HepG2 (cell line): ENCODE results near the gene CNFN. TPM values are rescaled to one million over a fixed set of nuclear protein-coding genes. Genes with fewer than 3 reads are reported as not detected.

Experiments used
- ATAC-seq: fragments of 200-7000 bp; cut with Tn5 transposase; 3 replicates; pipeline ENCODE4 v1.9.1; 2020; ENCODE audit warnings: mild to moderate bottlenecking, moderate library complexity
- BruUV-seq: library from RNA; stranded (reverse); fragments of 400-500 nt; replicated peaks from 2 replicates; lab custom pipeline; 2021; lab: Mats Ljungman, UMichigan
- CTCF ChIA-PET: fragments of 300-600 bp; formaldehyde crosslinking; extraction: SDS; loops from one replicate; lab custom pipeline; 2021; ENCODE audit warnings: low total read pairs, inconsistent platforms, low intra/inter-chr PET ratio; lab: Yijun Ruan, JAX
- POLR2A ChIA-PET: fragments of 350-600 bp; sonication (Branson Sonifier 250); formaldehyde crosslinking; loops from one replicate; lab custom pipeline; 2020; ENCODE audit warnings: antibody characterized with exemption, inconsistent platforms; lab: Yijun Ruan, JAX
- DNase-seq: peaks from one replicate; pipeline ENCODE4 v3.0.0-alpha.2; 2015; ENCODE audit warnings: low spot score
- FAIRE-seq: peaks from 3 replicates; lab custom pipeline; 2011; peaks lifted over from hg19 to GRCh38; lab: Jason Lieb, UNC
- H2AFZ ChIP-seq: one replicate; pipeline ENCODE4 v1.6.1; 2011; ENCODE audit warnings: low read length, inconsistent platforms
- H3K27ac ChIP-seq: fragments of 300-600 bp; 3 replicates; pipeline ENCODE4 v1.8.0; 2011; ENCODE audit warnings: mixed run types, mild to moderate bottlenecking, mixed read lengths, low read length, inconsistent platforms; ENCODE audit not compliant: insufficient read depth; ENCODE audit errors: extremely low read length
- H3K27me3 ChIP-seq, 2 experiments: fragments of 200-600 bp in 1 of 2; 2 replicates in 1 of 2; 3 replicates in 1 of 2; pipeline versions ENCODE4 v1.6.0 to v1.8.0; 2011; ENCODE audit warnings: low read length in 2 of 2, mild to moderate bottlenecking in 2 of 2, moderate library complexity in 2 of 2, inconsistent platforms in 1 of 2; ENCODE audit not compliant: insufficient read depth in 2 of 2, control insufficient read depth in 1 of 2
- H3K36me3 ChIP-seq, 2 experiments: fragments of 200-600 bp in 1 of 2; replicated peaks in 1 of 2; 2 replicates in 1 of 2; 3 replicates in 1 of 2; pipeline versions ENCODE4 v1.5.1 to v1.8.0; 2011; ENCODE audit warnings: low read length in 2 of 2, inconsistent platforms in 1 of 2; ENCODE audit not compliant: insufficient read depth in 2 of 2, control insufficient read depth in 1 of 2
- H3K4me1 ChIP-seq: 2 replicates; pipeline ENCODE4 v1.5.1; 2012; ENCODE audit warnings: low read length, inconsistent platforms; ENCODE audit not compliant: insufficient read depth
- H3K4me2 ChIP-seq: 2 replicates; pipeline ENCODE4 v1.6.0; 2011; ENCODE audit warnings: low read depth, low read length, inconsistent platforms
- H3K4me3 ChIP-seq, 3 experiments: fragments of 200-600 bp in 1 of 3; sonication (generic), shearing (Covaris generic) in 1 of 3; replicated peaks in 1 of 3; 2 replicates each; pipeline ENCODE4 v1.5.1; 2011 to 2016; ENCODE audit warnings: low read length in 3 of 3, inconsistent platforms in 2 of 3, low read depth in 2 of 3, mild to moderate bottlenecking in 2 of 3, control low read depth in 1 of 3, mixed read lengths in 1 of 3; ENCODE audit not compliant: insufficient read depth in 1 of 3
- H3K79me2 ChIP-seq: one replicate; pipeline ENCODE4 v1.6.1; 2011; ENCODE audit warnings: low read length, inconsistent platforms; ENCODE audit not compliant: insufficient read depth
- H3K9ac ChIP-seq: 2 replicates; pipeline ENCODE4 v1.6.0; 2011; ENCODE audit warnings: mild to moderate bottlenecking, low read depth, low read length, inconsistent platforms; ENCODE audit not compliant: insufficient read depth
- H3K9me3 ChIP-seq: 2 replicates; pipeline ENCODE4 v1.5.1; 2012; ENCODE audit warnings: mild to moderate bottlenecking, low read length
- H4K20me1 ChIP-seq: 2 replicates; pipeline ENCODE4 v1.6.0; 2011; ENCODE audit warnings: inconsistent platforms, mild to moderate bottlenecking, low read length, moderate library complexity; ENCODE audit not compliant: insufficient read depth
- BCL6 ChIP-seq: IDR thresholded peaks from 2 replicates; pipeline ENCODE4 v1.6.1; 2016; ENCODE audit warnings: missing genetic modification reagents, missing compliant biosample characterization
- KDM5B ChIP-seq: sonication (generic); formaldehyde crosslinking; IDR thresholded peaks from 2 replicates; pipeline ENCODE4 v1.4.0; 2020; ENCODE audit warnings: missing genetic modification reagents, mild to moderate bottlenecking, borderline replicate concordance
- MEIS1 ChIP-seq: sonication (generic); formaldehyde crosslinking; IDR thresholded peaks from 2 replicates; pipeline ENCODE4 v1.9.0; 2021; ENCODE audit warnings: mild to moderate bottlenecking, missing genetic modification reagents, moderate library complexity, borderline replicate concordance
- NFATC3 ChIP-seq: sonication (generic); formaldehyde crosslinking; IDR thresholded peaks from 2 replicates; pipeline ENCODE4 v1.5.1; 2020; ENCODE audit warnings: mild to moderate bottlenecking, missing genetic modification reagents
- RARA ChIP-seq: IDR thresholded peaks from 2 replicates; pipeline ENCODE4 v1.6.1; 2016; ENCODE audit warnings: missing genetic modification reagents, missing compliant biosample characterization
- REXO4 ChIP-seq: sonication (generic); formaldehyde crosslinking; IDR thresholded peaks from 2 replicates; pipeline ENCODE4 v1.8.0; 2022; ENCODE audit warnings: missing genetic modification reagents, mild to moderate bottlenecking, borderline replicate concordance
- SPEN ChIP-seq: sonication (generic); formaldehyde crosslinking; IDR thresholded peaks from 2 replicates; pipeline ENCODE4 v1.5.1; 2020; ENCODE audit warnings: low read depth, mild to moderate bottlenecking, missing genetic modification reagents
- ZNF205 ChIP-seq: IDR thresholded peaks from 2 replicates; pipeline ENCODE4 v1.6.1; 2018; ENCODE audit warnings: missing biosample characterization, missing genetic modification reagents
- ZNF296 ChIP-seq: sonication (generic); formaldehyde crosslinking; conservative IDR thresholded peaks from 2 replicates; pipeline ENCODE4 v1.5.0; 2020; ENCODE audit warnings: mild to moderate bottlenecking, missing genetic modification reagents
- ZNF503 ChIP-seq: sonication (generic); formaldehyde crosslinking; IDR thresholded peaks from 2 replicates; pipeline ENCODE4 v1.4.0; 2020; ENCODE audit warnings: missing genetic modification reagents
- ZNF710 ChIP-seq: sonication (generic); formaldehyde crosslinking; IDR thresholded peaks from 2 replicates; pipeline ENCODE4 v1.5.0; 2020; ENCODE audit warnings: mild to moderate bottlenecking, missing genetic modification reagents, borderline replicate concordance
- WGBS: methylation state at CpG from one replicate; pipeline ENCODE4 v1.1.6; 2017; ENCODE audit warnings: low lambda C conversion rate; 5-methylcytosine and 5-hydroxymethylcytosine counted together
- in situ Hi-C: cut with HindIII; loops from 2 replicates; pipeline ENCODE4 v1.10.0; 2017; ENCODE audit warnings: low pct_unique_long_range_greater_than_20kb; ENCODE audit not compliant: extremely low pct_ligation_motif_present
- intact Hi-C: fragments of 100-400 bp; cut with micrococcal nuclease; formaldehyde crosslinking; loops from one replicate; pipeline ENCODE4 v1.10.0; 2022; ENCODE audit not compliant: unreplicated experiment
- polyA plus RNA-seq, 8 experiments: library from polyadenylated mRNA; depleted of rRNA in 3 of 8; stranded (reverse) in 7 of 8; unstranded in 1 of 8; fragments of >200 nt; fragmentation: Illumina TruSeq in 4 of 8; extraction: Trizol in 4 of 8; gene quantifications; 2 replicates each; pipeline versions ENCODE4 v1.2.1 to v1.2.3, GENCODE V29; 2011 to 2016; ENCODE audit warnings: low read depth in 4 of 8, missing spikeins in 1 of 8, mixed read lengths in 1 of 8; ENCODE audit not compliant: insufficient read depth in 1 of 8
- total RNA-seq, 5 experiments: library from RNA; depleted of rRNA; stranded (reverse); fragments of >200 nt; fragmentation: Illumina TruSeq; extraction: Trizol; gene quantifications; 2 replicates each; pipeline ENCODE4 v1.2.3, GENCODE V29; 2016; ENCODE audit warnings: low read depth in 1 of 5

Gene CNFN
- total and polyA plus RNA-seq, 2 of the 13 experiments (the other 11 are each of a cell fraction or from before 2014, with no cell fraction given), result 0.35 to 1.1 TPM

GRCh38 chr19:42410371-42410770 is 20.3 kb upstream of the CNFN start:
- WGBS, result 71% methylated on average over 10 of the region's 30 CpGs
- H3K79me2 ChIP-seq, result no peaks in the 10 kb centered on the region
- no peak overlapping the region for H3K4me3 ChIP-seq
- DNase-seq (no peak), FAIRE-seq (no peak)
- no peaks in the 10 kb centered on the region for H3K9me3 ChIP-seq
- H3K36me3 ChIP-seq, result no peaks in the 10 kb centered on the region
- intact Hi-C loops (no loop called here), in situ Hi-C loops (no loop called here)
- no peaks in the 10 kb centered on the region for H4K20me1 ChIP-seq
- no peak overlapping the region for H3K27ac ChIP-seq
- TF ChIP-seq ZNF205 (CRISPR knock-in tag), result no peak
- TF ChIP-seq NFATC3, result no peak
- TF ChIP-seq, all 625 proteins: peak for 0
- CTCF ChIA-PET, result no interaction called here
- POLR2A ChIA-PET, result no interaction called here
- Histone ChIP-seq H3K9ac (no peak overlapping the region), H3K4me1 (peaks cover 12% of the 10 kb centered on the region), H3K4me2 (no peak overlapping the region), H2AFZ (no peak overlapping the region), H3K27me3 (peaks cover 10 to 58% of the 10 kb centered on the region in 2 experiments)
- no peak for ATAC-seq
- no TSS peak for BruUV-seq

- no TSS peak for BruUV-seq
- Histone ChIP-seq H3K27me3 (peaks cover 10 to 56% of the 10 kb centered on the region in 2 experiments), H3K4me1 (peaks cover 12% of the 10 kb centered on the region), H3K9me3 (no peaks in the 10 kb centered on the region), H3K4me2 (no peak overlapping the region), H4K20me1 (no peaks in the 10 kb centered on the region), H3K36me3 (no peaks in the 10 kb centered on the region), H3K4me3 (no peak overlapping the region), H2AFZ (no peak overlapping the region), H3K79me2 (no peaks in the 10 kb centered on the region), H3K27ac (no peak overlapping the region), H3K9ac (no peak overlapping the region)
- DNase-seq (no peak), ATAC-seq (no peak; the same call in 1 of the 3 replicates), FAIRE-seq (no peak)
- in situ Hi-C loops (no loop called here), intact Hi-C loops (no loop called here)
- TF ChIP-seq KDM5B (CRISPR knock-in tag) (no peak), SPEN (CRISPR knock-in tag) (no peak), REXO4 (CRISPR knock-in tag) (no peak), ZNF503 (CRISPR knock-in tag) (no peak), ZNF296 (no peak), RARA (CRISPR knock-in tag) (peak; percentile 60), BCL6 (peak; percentile 86), MEIS1 (CRISPR knock-in tag) (no peak), ZNF710 (no peak)
- CTCF ChIA-PET, result no interaction called here
- POLR2A ChIA-PET, result no interaction called here
- WGBS, result 36% methylated on average over 1 of the region's 6 CpGs
Measured at GRCh38 chr19:42409477-42409876, 19.4 kb upstream of the CNFN start.
